ENCODE data around the gene TRIP6.

TRIP6 gene

GRCh38 chr7:100867040-100867775, at the start of gene TRIP6:
TSS of gene TRIP6 (plus strand) at chr7:100867387. CDS start at chr7:100867498, 111 bp downstream.
- peak; percentile 51 for FAIRE-seq

- FAIRE-seq, result no peak
Measured at GRCh38 chr7:100818366-100818765, 48.8 kb upstream of the TRIP6 start.

- no peak for FAIRE-seq
Measured at GRCh38 chr7:100818825-100819224, 48.4 kb upstream of the TRIP6 start.

- FAIRE-seq, result no peak
Measured at GRCh38 chr7:100819586-100819985, 47.6 kb upstream of the TRIP6 start.

GRCh38 chr7:100822236-100823139, 44.7 kb upstream of the TRIP6 start:
- no peak for FAIRE-seq

GRCh38 chr7:100823140-100823525, 44.1 kb upstream of the TRIP6 start:
- no peak for FAIRE-seq

- no peak for FAIRE-seq
Measured at GRCh38 chr7:100823534-100823933, 43.7 kb upstream of the TRIP6 start.

- FAIRE-seq, result no peak
Measured at GRCh38 chr7:100824499-100825214, 42.5 kb upstream of the TRIP6 start.

- FAIRE-seq, result no peak
Measured at GRCh38 chr7:100825215-100825671, 41.9 kb upstream of the TRIP6 start.

- no peak for FAIRE-seq
Measured at GRCh38 chr7:100825751-100826513, 41.3 kb upstream of the TRIP6 start.

GRCh38 chr7:100826514-100827329, 40.5 kb upstream of the TRIP6 start:
- no peak for FAIRE-seq

- no peak for FAIRE-seq
Measured at GRCh38 chr7:100827330-100828226, 39.6 kb upstream of the TRIP6 start, which contains the start of gene EPHB4. TSS of gene EPHB4 (minus strand) at chr7:100827523. CDS start at chr7:100827030, 493 bp downstream.

GRCh38 chr7:100829150-100829716, 38.0 kb upstream of the TRIP6 start:
- FAIRE-seq, result no peak

GRCh38 chr7:100830396-100830795, 36.8 kb upstream of the TRIP6 start:
- no peak for FAIRE-seq

GRCh38 chr7:100832281-100832633, 34.9 kb upstream of the TRIP6 start:
- FAIRE-seq, result no peak

- no peak for FAIRE-seq
Measured at GRCh38 chr7:100835903-100836811, 31.0 kb upstream of the TRIP6 start.

GRCh38 chr7:100836812-100837098, 30.4 kb upstream of the TRIP6 start:
- no peak for FAIRE-seq

- peak; percentile 96 for FAIRE-seq
Measured at GRCh38 chr7:100837099-100837836, 29.9 kb upstream of the TRIP6 start.

All from endometrium (tissue), 2 donors.